SK-N-SH treated with all-trans-retinoic acid at 6 μM for 48 hours (cell line): ENCODE data around the gene MKNK2.

Source experiments
- ATAC-seq: fragments of 200-7000 bp; cut with Tn5 transposase; 3 replicates; pipeline ENCODE4 v1.9.1; 2020; ENCODE audit warnings: mild to moderate bottlenecking, moderate library complexity
- BACH2 ChIP-seq: fragments of 250-450 bp; sonication (Bioruptor Pico); IDR thresholded peaks from 2 replicates; pipeline ENCODE4 v1.9.0; 2021; ENCODE audit warnings: mild to moderate bottlenecking, borderline replicate concordance
- CSDC2 ChIP-seq: fragments of 250-450 bp; sonication (Bioruptor Pico); IDR thresholded peaks from 2 replicates; pipeline ENCODE4 v1.5.0; 2020; ENCODE audit warnings: mild to moderate bottlenecking, moderate library complexity
- CSRNP3 ChIP-seq: fragments of 250-450 bp; sonication (Bioruptor Pico); IDR thresholded peaks from 2 replicates; pipeline ENCODE4 v1.5.1; 2021; ENCODE audit warnings: mild to moderate bottlenecking, moderate library complexity
- ESRRG ChIP-seq: fragments of 250-450 bp; sonication (Bioruptor Pico); IDR thresholded peaks from 2 replicates; pipeline ENCODE4 v1.6.1; 2021; ENCODE audit warnings: mild to moderate bottlenecking
- GLIS3 ChIP-seq: fragments of 250-450 bp; sonication (Bioruptor Pico); IDR thresholded peaks from 2 replicates; pipeline ENCODE4 v1.5.0; 2020; ENCODE audit warnings: mild to moderate bottlenecking, moderate library complexity
- ISL1 ChIP-seq: fragments of 250-450 bp; sonication (Bioruptor Pico); IDR thresholded peaks from 2 replicates; pipeline ENCODE4 v2.1.2; 2022; ENCODE audit warnings: mild to moderate bottlenecking, moderate library complexity
- OSR1 ChIP-seq: fragments of 250-450 bp; sonication (Bioruptor Pico); IDR thresholded peaks from 2 replicates; pipeline ENCODE4 v1.8.0; 2022; ENCODE audit warnings: moderate library complexity, mild to moderate bottlenecking, inconsistent platforms
- PATZ1 ChIP-seq: fragments of 250-450 bp; sonication (Bioruptor Pico); IDR thresholded peaks from 2 replicates; pipeline ENCODE4 v1.8.0; 2020; ENCODE audit warnings: mild to moderate bottlenecking, moderate library complexity, borderline replicate concordance
- POU6F1 ChIP-seq: fragments of 250-450 bp; sonication (Bioruptor Pico); IDR thresholded peaks from 2 replicates; pipeline ENCODE4 v1.8.0; 2021; ENCODE audit warnings: low read depth, mild to moderate bottlenecking, moderate library complexity, borderline replicate concordance
- PPARA ChIP-seq: fragments of 250-450 bp; sonication (Bioruptor Pico); IDR thresholded peaks from 2 replicates; pipeline ENCODE4 v1.5.0; 2020; ENCODE audit warnings: mild to moderate bottlenecking, borderline replicate concordance
- RARB ChIP-seq: fragments of 250-450 bp; sonication (Bioruptor Pico); IDR thresholded peaks from 2 replicates; pipeline ENCODE4 v1.8.0; 2021; ENCODE audit warnings: mild to moderate bottlenecking, moderate library complexity
- SNAI2 ChIP-seq: fragments of 250-450 bp; sonication (Bioruptor Pico); IDR thresholded peaks from 2 replicates; pipeline ENCODE4 v1.5.0; 2020; ENCODE audit warnings: mild to moderate bottlenecking, moderate library complexity
- TCF4 ChIP-seq: fragments of 250-450 bp; sonication (Bioruptor Pico); IDR thresholded peaks from 2 replicates; pipeline ENCODE4 v1.8.0; 2021; ENCODE audit warnings: mild to moderate bottlenecking, moderate library complexity, borderline replicate concordance
- TOX ChIP-seq: fragments of 250-450 bp; sonication (Bioruptor Pico); IDR thresholded peaks from 2 replicates; pipeline ENCODE4 v1.8.0; 2021; ENCODE audit warnings: mild to moderate bottlenecking, moderate library complexity, borderline replicate concordance
- TSHZ2 ChIP-seq: fragments of 250-450 bp; sonication (Bioruptor Pico); IDR thresholded peaks from 2 replicates; pipeline ENCODE4 v1.5.0; 2020; ENCODE audit warnings: mild to moderate bottlenecking, moderate library complexity
- ZC3H10 ChIP-seq: fragments of 250-450 bp; sonication (Bioruptor Pico); IDR thresholded peaks from 2 replicates; pipeline ENCODE4 v1.5.1; 2021; ENCODE audit warnings: mild to moderate bottlenecking, moderate library complexity
- ZFP3 ChIP-seq: fragments of 250-450 bp; sonication (Bioruptor Pico); IDR thresholded peaks from 2 replicates; pipeline ENCODE4 v1.5.0; 2020; ENCODE audit warnings: mild to moderate bottlenecking, moderate library complexity
- ZFP30 ChIP-seq: fragments of 450-650 bp; formaldehyde crosslinking; IDR thresholded peaks from 2 replicates; pipeline ENCODE4 v1.5.0; 2022; ENCODE audit warnings: mild to moderate bottlenecking, moderate library complexity
- ZNF565 ChIP-seq: fragments of 450-650 bp; formaldehyde crosslinking; conservative IDR thresholded peaks from 2 replicates; pipeline ENCODE4 v1.5.0; 2020; ENCODE audit warnings: low read depth, mild to moderate bottlenecking, moderate library complexity
- ZNF70 ChIP-seq: fragments of 450-650 bp; formaldehyde crosslinking; IDR thresholded peaks from 2 replicates; pipeline ENCODE4 v1.5.0; 2020; ENCODE audit warnings: mild to moderate bottlenecking, moderate library complexity
- ZNF8 ChIP-seq: fragments of 450-650 bp; formaldehyde crosslinking; IDR thresholded peaks from 2 replicates; pipeline ENCODE4 v1.5.0; 2020; ENCODE audit warnings: mild to moderate bottlenecking, moderate library complexity

Gene MKNK2

GRCh38 chr19:2014131-2014571 lies 36.9 kb downstream of the MKNK2 start:
- no peak for TF ChIP-seq ZFP30
- no peak for TF ChIP-seq ESRRG (CRISPR knock-in tag)
- no peak for TF ChIP-seq POU6F1 (CRISPR knock-in tag)
- TF ChIP-seq ZC3H10 (CRISPR knock-in tag), result no peak
- TF ChIP-seq CSRNP3 (CRISPR knock-in tag), result no peak
- no peak for TF ChIP-seq PPARA (CRISPR knock-in tag)
- TF ChIP-seq ZFP3, result no peak
- no peak for TF ChIP-seq OSR1 (CRISPR knock-in tag)
- TF ChIP-seq GLIS3 (CRISPR knock-in tag), result no peak
- no peak for TF ChIP-seq CSDC2 (CRISPR knock-in tag)
- no peak for TF ChIP-seq TCF4 (CRISPR knock-in tag)
- no peak for TF ChIP-seq ZNF565 (CRISPR knock-in tag)
- no peak for TF ChIP-seq SNAI2 (CRISPR knock-in tag)
- TF ChIP-seq ISL1 (CRISPR knock-in tag), result no peak
- TF ChIP-seq RARB, result no peak
- TF ChIP-seq PATZ1 (CRISPR knock-in tag), result no peak
- no peak for TF ChIP-seq BACH2 (CRISPR knock-in tag)
- no peak for TF ChIP-seq ZNF70 (CRISPR knock-in tag)
- no peak for ATAC-seq

- no peak for ATAC-seq
- TF ChIP-seq RARB, result no peak
- no peak for TF ChIP-seq CSRNP3 (CRISPR knock-in tag)
- TF ChIP-seq ZNF8 (CRISPR knock-in tag), result no peak
- TF ChIP-seq ZFP30, result no peak
- TF ChIP-seq PATZ1 (CRISPR knock-in tag), result no peak
- TF ChIP-seq OSR1 (CRISPR knock-in tag), result no peak
- no peak for TF ChIP-seq TOX (CRISPR knock-in tag)
- no peak for TF ChIP-seq SNAI2 (CRISPR knock-in tag)
Measured at GRCh38 chr19:2013683-2013961, 37.4 kb downstream of the MKNK2 start.

- no peak for ATAC-seq
- TF ChIP-seq TCF4 (CRISPR knock-in tag), result no peak
- no peak for TF ChIP-seq PATZ1 (CRISPR knock-in tag)
- TF ChIP-seq OSR1 (CRISPR knock-in tag), result no peak
- no peak for TF ChIP-seq ESRRG (CRISPR knock-in tag)
- no peak for TF ChIP-seq TSHZ2 (CRISPR knock-in tag)
- TF ChIP-seq ZFP30, result no peak
- no peak for TF ChIP-seq ZNF70 (CRISPR knock-in tag)
- no peak for TF ChIP-seq GLIS3 (CRISPR knock-in tag)
- TF ChIP-seq BACH2 (CRISPR knock-in tag), result no peak
- TF ChIP-seq ZNF565 (CRISPR knock-in tag), result no peak
- TF ChIP-seq CSRNP3 (CRISPR knock-in tag), result no peak
- TF ChIP-seq TOX (CRISPR knock-in tag), result no peak
- no peak for TF ChIP-seq SNAI2 (CRISPR knock-in tag)
Measured at GRCh38 chr19:2012941-2013682, 37.9 kb downstream of the MKNK2 start.
